Naive thymus-derived CD4-positive, alpha-beta T cell (primary cell): ENCODE data around the gene SEPTIN12. TPM values are rescaled to one million over a fixed set of nuclear protein-coding genes. Genes with fewer than 3 reads are reported as not detected.

Source experiments
- ATAC-seq: fragments of 150-1000 bp; cut with Tn5 transposase; 2 replicates; pipeline ENCODE4 v1.10.0; 2021; ENCODE audit warnings: mild to moderate bottlenecking, moderate library complexity
- CTCF ChIA-PET: fragments of 350-600 bp; sonication (Branson Sonifier 250); formaldehyde crosslinking; loops from one replicate; lab custom pipeline; 2021; ENCODE audit warnings: antibody characterized with exemption; lab: Charles Lee
- POLR2A ChIA-PET: fragments of 350-600 bp; sonication (Branson Sonifier 250); formaldehyde crosslinking; loops from one replicate; lab custom pipeline; 2021; ENCODE audit warnings: antibody characterized with exemption, inconsistent platforms; lab: Charles Lee
- DNase-seq, 9 donors: peaks; one replicate each; pipeline versions ENCODE4 v3.0.0 to v3.0.0-alpha.2; 2020 to 2022; ENCODE audit warnings: mixed read lengths in 1 of 9
- H3K27ac ChIP-seq: one replicate; pipeline ENCODE4 v1.7.0; 2013; ENCODE audit warnings: mild to moderate bottlenecking, low read depth, low read length, moderate library complexity
- H3K27me3 ChIP-seq, 2 donors: one replicate each; pipeline ENCODE4 v1.7.0; 2013; ENCODE audit warnings: low read length in 2 of 2, mild to moderate bottlenecking in 2 of 2, moderate library complexity in 2 of 2; ENCODE audit not compliant: control insufficient read depth in 2 of 2, insufficient read depth in 2 of 2
- H3K36me3 ChIP-seq, 3 experiments: 1 replicate in 2 of 3; 2 replicates in 1 of 3; pipeline ENCODE4 v1.7.0; 2013; ENCODE audit warnings: low read length in 3 of 3, mild to moderate bottlenecking in 3 of 3, moderate library complexity in 1 of 3; ENCODE audit not compliant: insufficient read depth in 3 of 3, control insufficient read depth in 2 of 3
- H3K4me1 ChIP-seq, 2 donors: one replicate each; pipeline ENCODE4 v1.7.0; 2013; ENCODE audit warnings: low read length in 2 of 2, mild to moderate bottlenecking in 2 of 2, moderate library complexity in 1 of 2; ENCODE audit not compliant: control insufficient read depth in 2 of 2, insufficient read depth in 2 of 2
- H3K4me3 ChIP-seq: 2 replicates; pipeline ENCODE4 v1.7.0; 2013; ENCODE audit warnings: mild to moderate bottlenecking, low read length
- H3K9me3 ChIP-seq, 3 experiments: 1 replicate in 2 of 3; 2 replicates in 1 of 3; pipeline ENCODE4 v1.7.0; 2013; ENCODE audit warnings: low read length in 3 of 3; ENCODE audit not compliant: control insufficient read depth in 2 of 3
- H3K27ac Mint-ChIP-seq, 9 donors: one replicate each; pipeline ENCODE4 v1.8.0; 2020 to 2022; ENCODE audit warnings: mixed read lengths in 9 of 9, mild to moderate bottlenecking in 8 of 9, moderate library complexity in 5 of 9, inconsistent platforms in 2 of 9
- H3K27me3 Mint-ChIP-seq, 5 donors: one replicate each; pipeline ENCODE4 v1.8.0; 2021 to 2022; ENCODE audit warnings: mixed read lengths in 5 of 5, mild to moderate bottlenecking in 1 of 5
- H3K36me3 Mint-ChIP-seq, 5 donors: one replicate each; pipeline ENCODE4 v1.8.0; 2020 to 2022; ENCODE audit warnings: mixed read lengths in 5 of 5, mild to moderate bottlenecking in 3 of 5, inconsistent platforms in 1 of 5
- H3K4me1 Mint-ChIP-seq, 7 donors: one replicate each; pipeline ENCODE4 v1.8.0; 2020 to 2022; ENCODE audit warnings: mixed read lengths in 7 of 7, mild to moderate bottlenecking in 3 of 7, inconsistent platforms in 1 of 7
- H3K4me3 Mint-ChIP-seq, 10 donors: one replicate each; pipeline ENCODE4 v1.8.0; 2020 to 2022; ENCODE audit warnings: mild to moderate bottlenecking in 10 of 10, mixed read lengths in 10 of 10, moderate library complexity in 6 of 10, inconsistent platforms in 2 of 10
- H3K9me3 Mint-ChIP-seq, 11 donors: one replicate each; pipeline ENCODE4 v1.8.0; 2020 to 2022; ENCODE audit warnings: mixed read lengths in 11 of 11, mild to moderate bottlenecking in 4 of 11, inconsistent platforms in 1 of 11, moderate library complexity in 1 of 11
- intact Hi-C, 2 donors: fragments of 100-400 bp; cut with micrococcal nuclease; formaldehyde crosslinking; loops; one replicate each; pipeline ENCODE4 v1.15.1; 2023
- polyA plus RNA-seq, 2 donors: library from polyadenylated mRNA; unstranded; fragments of 300-500 nt; fragmentation: Illumina TruSeq; gene quantifications; one replicate each; pipeline ENCODE4 v1.2.3, GENCODE V29; 2021
- total RNA-seq, 6 experiments: library from RNA in 5 of 6; stranded (reverse) in 5 of 6; gene quantifications; 1 replicate in 5 of 6; 2 replicates in 1 of 6; pipeline ENCODE4 v1.2.3 and lab custom pipeline; 2021 to 2026

The SEPTIN12 gene
- total and polyA plus RNA-seq, 7 experiments from 2014 or later: not detected

- Mint-ChIP-seq H3K9me3 (no peaks in the 10 kb centered on the region), H3K4me3 (peak overlapping the region in 1 of 10 donors; percentile 22), H3K36me3 (peaks cover 0 to 31% (median 3%) of the 10 kb centered on the region in 5 donors), H3K27me3 (no peaks in the 10 kb centered on the region), H3K27ac (peak overlapping the region in 1 of 9 donors; percentile 26), H3K4me1 (peaks cover 7 to 24% (median 12%) of the 10 kb centered on the region in 7 donors)
- Histone ChIP-seq H3K27ac (no peak overlapping the region), H3K4me3 (no peak overlapping the region), H3K4me1 (peaks cover 0 to 4% of the 10 kb centered on the region in 2 donors), H3K36me3 (peaks cover 0 to 48% (median 4%) of the 10 kb centered on the region in 3 experiments), H3K27me3 (no peaks in the 10 kb centered on the region), H3K9me3 (no peaks in the 10 kb centered on the region)
- no peak for ATAC-seq
- intact Hi-C loops: no loop called here
- DNase-seq: no peak
- CTCF ChIA-PET: no interaction called here
- POLR2A ChIA-PET: interaction anchor here (1.2 kb wide), 1 partner anchor 30 kb away, joined by 3 read pairs; no protein-coding TSS in a partner anchor
Observed at GRCh38 chr16:4728676-4729075, 59.5 kb downstream of the SEPTIN12 start.

Other genes starting within 250 kb of the SEPTIN12 start
- gene CDIP1, start 249.6 kb downstream of the SEPTIN12 start, total RNA-seq: 10 to 100 TPM; 28.1 to 41.1 (median 31.0) TPM
- gene CDIP1, start 249.6 kb downstream of the SEPTIN12 start, polyA plus RNA-seq: 10 to 100 TPM; 28.3 to 33.4 TPM
- gene C16orf96, start 232.0 kb downstream of the SEPTIN12 start, total RNA-seq: under 1 TPM; 0.17 to 0.70 (median 0.64) TPM
- not detected for gene C16orf96, start 232.0 kb downstream of the SEPTIN12 start, polyA plus RNA-seq
- 10 to 100 TPM; 21.8 to 36.5 (median 29.7) TPM for gene UBALD1, start 173.5 kb downstream of the SEPTIN12 start, total RNA-seq
- gene UBALD1, start 173.5 kb downstream of the SEPTIN12 start, polyA plus RNA-seq: 1 to 10 TPM; 1.6 to 2.5 TPM
- gene MGRN1, start 163.5 kb downstream of the SEPTIN12 start, total RNA-seq: 100 to 1,000 TPM in 1 of 5 experiments, 10 to 100 TPM in 4; 62.6 to 103 (median 81.2) TPM
- gene MGRN1, start 163.5 kb downstream of the SEPTIN12 start, polyA plus RNA-seq: 1 to 10 TPM; 4.9 to 10.0 TPM
- 10 to 100 TPM; 42.8 to 65.4 (median 53.3) TPM for gene NUDT16L1, start 94.8 kb downstream of the SEPTIN12 start, total RNA-seq
- gene NUDT16L1, start 94.8 kb downstream of the SEPTIN12 start, polyA plus RNA-seq: 100 to 1,000 TPM; 104 to 133 TPM
- gene ANKS3, start 54.1 kb downstream of the SEPTIN12 start, total RNA-seq: 10 to 100 TPM; 17.6 to 32.7 (median 25.3) TPM
- gene ANKS3, start 54.1 kb downstream of the SEPTIN12 start, polyA plus RNA-seq: 1 to 10 TPM; 4.1 to 8.5 TPM
- under 1 TPM; 0.11 to 0.57 (median 0.27) TPM for gene DNAAF8, start 53.8 kb downstream of the SEPTIN12 start, total RNA-seq
- gene DNAAF8, start 53.8 kb downstream of the SEPTIN12 start, polyA plus RNA-seq: under 1 TPM in 1 of 2 donors, not detected in 1; 0.31 TPM
- 10 to 100 TPM; 13.8 to 43.0 (median 24.7) TPM for gene ZNF500, start 21.2 kb downstream of the SEPTIN12 start, total RNA-seq
- 10 to 100 TPM; 11.0 to 25.7 TPM for gene ZNF500, start 21.2 kb downstream of the SEPTIN12 start, polyA plus RNA-seq
- not detected for gene SMIM22, start 7.0 kb upstream of the SEPTIN12 start, total RNA-seq
- not detected for gene SMIM22, start 7.0 kb upstream of the SEPTIN12 start, polyA plus RNA-seq
- gene ROGDI, start 14.3 kb upstream of the SEPTIN12 start, total RNA-seq: 10 to 100 TPM in 3 of 5 experiments, 1 to 10 TPM in 2; 7.4 to 29.0 (median 10.1) TPM
- 1 to 10 TPM; 7.9 to 8.3 TPM for gene ROGDI, start 14.3 kb upstream of the SEPTIN12 start, polyA plus RNA-seq
- gene GLYR1, start 58.9 kb upstream of the SEPTIN12 start, total RNA-seq: 100 to 1,000 TPM in 4 of 5 experiments, 10 to 100 TPM in 1; 98.7 to 122 (median 108) TPM
- gene GLYR1, start 58.9 kb upstream of the SEPTIN12 start, polyA plus RNA-seq: 10 to 100 TPM; 32.0 to 44.9 TPM
- 10 to 100 TPM; 39.5 to 58.7 (median 42.4) TPM for gene UBN1, start 59.1 kb upstream of the SEPTIN12 start, total RNA-seq
- gene UBN1, start 59.1 kb upstream of the SEPTIN12 start, polyA plus RNA-seq: 10 to 100 TPM; 11.0 to 18.4 TPM
- gene PPL, start 148.8 kb upstream of the SEPTIN12 start, total RNA-seq: not detected
- gene PPL, start 148.8 kb upstream of the SEPTIN12 start, polyA plus RNA-seq: under 1 TPM; 0.15 to 0.47 TPM
- 1 to 10 TPM in 1 of 5 experiments, under 1 TPM in 1, not detected in 3; 0.21 to 1.0 TPM for gene SEC14L5, start 170.0 kb upstream of the SEPTIN12 start, total RNA-seq
- gene SEC14L5, start 170.0 kb upstream of the SEPTIN12 start, polyA plus RNA-seq: not detected
- gene NAGPA, start 245.6 kb upstream of the SEPTIN12 start, total RNA-seq: 10 to 100 TPM; 17.8 to 39.5 (median 34.1) TPM
- gene NAGPA, start 245.6 kb upstream of the SEPTIN12 start, polyA plus RNA-seq: 10 to 100 TPM; 23.3 to 42.9 TPM